SIG-M5 (cell line): ENCODE results near the gene CNR1.
"Not testable (repeated sequence)": the region's sequence is repeated elsewhere in the genome, so short reads cannot be mapped to it uniquely, and the experiment has no call there.

Experiments used
- DNase-seq: peaks from one replicate; lab custom pipeline; 2025; lab: John Stamatoyannopoulos, UW

The CNR1 gene

GRCh38 chr6:88165844-88166492 lies at the start of gene CNR1:
Gene CNR1, minus strand, starts transcription at chr6:88166347. Its CDS starts 21,073 bp downstream, at chr6:88145274.
- DNase-seq: no peak

GRCh38 chr6:88211446-88211845 lies 45.3 kb upstream of the CNR1 start:
- DNase-seq: no peak

- DNase-seq: no peak
Observed at GRCh38 chr6:88209301-88209700, 43.2 kb upstream of the CNR1 start.

GRCh38 chr6:88208726-88209125 lies 42.6 kb upstream of the CNR1 start:
- no peak for DNase-seq

- not testable (repeated sequence) for DNase-seq
Observed at GRCh38 chr6:88201734-88202133, 35.6 kb upstream of the CNR1 start.

GRCh38 chr6:88184921-88185320 lies 18.8 kb upstream of the CNR1 start:
- DNase-seq: no peak

- DNase-seq: no peak
Observed at GRCh38 chr6:88183471-88183870, 17.3 kb upstream of the CNR1 start.

- DNase-seq: no peak
Observed at GRCh38 chr6:88179692-88180091, 13.5 kb upstream of the CNR1 start.

- DNase-seq: no peak
Observed at GRCh38 chr6:88177961-88178464, 11.9 kb upstream of the CNR1 start.

- no peak for DNase-seq
Observed at GRCh38 chr6:88174906-88175305, 8.8 kb upstream of the CNR1 start.

GRCh38 chr6:88171312-88171711 lies 5.2 kb upstream of the CNR1 start:
- DNase-seq: no peak

- no peak for DNase-seq
Observed at GRCh38 chr6:88168362-88168761, 2.2 kb upstream of the CNR1 start.

GRCh38 chr6:88167352-88167937 lies 1.3 kb upstream of the CNR1 start:
- no peak for DNase-seq

- DNase-seq: no peak
Observed at GRCh38 chr6:88166493-88167351, 575 bp upstream of the CNR1 start.

- no peak for DNase-seq
Observed at GRCh38 chr6:88165087-88165843, 882 bp downstream of the CNR1 start.

- DNase-seq: no peak
Observed at GRCh38 chr6:88164061-88164460, 2.1 kb downstream of the CNR1 start.

GRCh38 chr6:88163616-88164015 lies 2.5 kb downstream of the CNR1 start:
- DNase-seq: no peak

GRCh38 chr6:88161940-88162339 lies 4.2 kb downstream of the CNR1 start:
- no peak for DNase-seq

GRCh38 chr6:88157106-88157505 lies 9.0 kb downstream of the CNR1 start:
- no peak for DNase-seq

- DNase-seq: no peak
Observed at GRCh38 chr6:88145298-88145963, 20.7 kb downstream of the CNR1 start.

- DNase-seq: no peak
Observed at GRCh38 chr6:88144637-88145297, 21.4 kb downstream of the CNR1 start.
